Measurements from ENCODE around the gene ZFP57.

- TF ChIP-seq, protein P1, sequence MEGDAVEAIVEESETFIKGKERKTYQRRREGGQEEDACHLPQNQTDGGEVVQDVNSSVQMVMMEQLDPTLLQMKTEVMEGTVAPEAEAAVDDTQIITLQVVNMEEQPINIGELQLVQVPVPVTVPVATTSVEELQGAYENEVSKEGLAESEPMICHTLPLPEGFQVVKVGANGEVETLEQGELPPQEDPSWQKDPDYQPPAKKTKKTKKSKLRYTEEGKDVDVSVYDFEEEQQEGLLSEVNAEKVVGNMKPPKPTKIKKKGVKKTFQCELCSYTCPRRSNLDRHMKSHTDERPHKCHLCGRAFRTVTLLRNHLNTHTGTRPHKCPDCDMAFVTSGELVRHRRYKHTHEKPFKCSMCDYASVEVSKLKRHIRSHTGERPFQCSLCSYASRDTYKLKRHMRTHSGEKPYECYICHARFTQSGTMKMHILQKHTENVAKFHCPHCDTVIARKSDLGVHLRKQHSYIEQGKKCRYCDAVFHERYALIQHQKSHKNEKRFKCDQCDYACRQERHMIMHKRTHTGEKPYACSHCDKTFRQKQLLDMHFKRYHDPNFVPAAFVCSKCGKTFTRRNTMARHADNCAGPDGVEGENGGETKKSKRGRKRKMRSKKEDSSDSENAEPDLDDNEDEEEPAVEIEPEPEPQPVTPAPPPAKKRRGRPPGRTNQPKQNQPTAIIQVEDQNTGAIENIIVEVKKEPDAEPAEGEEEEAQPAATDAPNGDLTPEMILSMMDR (IDR thresholded peaks at IDR 0.05; ENCODE audit: insufficient read depth, low read depth, low read length) = no peak
- TF ChIP-seq EZH2 (IDR thresholded peaks at IDR 0.05; ENCODE audit: insufficient read depth, low read length) = no peak
Observed at GRCh38 chr6:29629571-29629970, 51.4 kb downstream of the ZFP57 start.

All from astrocyte (in vitro differentiated cells and primary cell).